GM12892 (cell line): ENCODE data around the gene DTWD1.
"Not testable (repeated sequence)": the region's sequence is repeated elsewhere in the genome, so short reads cannot be mapped to it uniquely, and the experiment has no call there.

Source experiments
- DNase-seq: peaks from one replicate; pipeline ENCODE4 v3.0.0; 2011; ENCODE audit not compliant: insufficient read length
- FAIRE-seq: peaks from 2 replicates; lab custom pipeline; 2011; peaks lifted over from hg19 to GRCh38; lab: Jason Lieb, UNC
- POLR2A ChIP-seq: IDR thresholded peaks from 2 replicates; pipeline ENCODE4 v1.6.1; 2011; ENCODE audit warnings: low read depth, low read length, control low read depth
- POLR2AphosphoS5 ChIP-seq: IDR thresholded peaks from 2 replicates; pipeline ENCODE4 v1.6.1; 2011; ENCODE audit warnings: low read depth, low read length, control low read depth
- TAF1 ChIP-seq: IDR thresholded peaks from 2 replicates; pipeline ENCODE4 v1.6.1; 2011; ENCODE audit warnings: low read depth, mild to moderate bottlenecking, control low read depth, low read length, borderline replicate concordance

The DTWD1 gene

GRCh38 chr15:49650676-49651075, 29.8 kb downstream of the DTWD1 start:
- DNase-seq (no peak), FAIRE-seq (no peak)
- TF ChIP-seq POLR2A (no peak), POLR2AphosphoS5 (no peak), TAF1 (no peak)

- DNase-seq (no peak), FAIRE-seq (no peak)
- TF ChIP-seq POLR2A (no peak), TAF1 (no peak), POLR2AphosphoS5 (no peak)
Observed at GRCh38 chr15:49652922-49653321, 32.1 kb downstream of the DTWD1 start.

- FAIRE-seq (no peak), DNase-seq (no peak)
Observed at GRCh38 chr15:49656734-49657133, 35.9 kb downstream of the DTWD1 start.

GRCh38 chr15:49664716-49665115, 43.9 kb downstream of the DTWD1 start:
- no peak for FAIRE-seq
- DNase-seq: no peak
- no peak for TF ChIP-seq TAF1
- no peak for TF ChIP-seq POLR2A
- no peak for TF ChIP-seq POLR2AphosphoS5

More at GRCh38 chr15:49656734-49657133, 35.9 kb downstream of the DTWD1 start:
- TF ChIP-seq POLR2A (no peak), POLR2AphosphoS5 (no peak), TAF1 (no peak)

GRCh38 chr15:49666486-49666885, 45.6 kb downstream of the DTWD1 start:
- DNase-seq, FAIRE-seq: not testable (repeated sequence)

- DNase-seq: no peak
- no peak for TF ChIP-seq POLR2A
- TF ChIP-seq TAF1: no peak
- no peak for TF ChIP-seq POLR2AphosphoS5
- FAIRE-seq: no peak
Observed at GRCh38 chr15:49669288-49669687, 48.4 kb downstream of the DTWD1 start.

GRCh38 chr15:49673861-49674260, 53.0 kb downstream of the DTWD1 start:
- DNase-seq (no peak), FAIRE-seq (no peak)
- TF ChIP-seq POLR2AphosphoS5 (no peak), POLR2A (no peak), TAF1 (no peak)

- TF ChIP-seq POLR2AphosphoS5 (no peak), TAF1 (no peak), POLR2A (no peak)
- DNase-seq: no peak
- FAIRE-seq: no peak
Observed at GRCh38 chr15:49674370-49674769, 53.5 kb downstream of the DTWD1 start.

GRCh38 chr15:49675041-49675440, 54.2 kb downstream of the DTWD1 start:
- FAIRE-seq (no peak), DNase-seq (no peak)
- TF ChIP-seq POLR2AphosphoS5 (no peak), POLR2A (no peak), TAF1 (no peak)

GRCh38 chr15:49678655-49679054, 57.8 kb downstream of the DTWD1 start:
- DNase-seq (no peak), FAIRE-seq (no peak)
- TF ChIP-seq POLR2AphosphoS5: no peak
- TF ChIP-seq POLR2A: no peak
- no peak for TF ChIP-seq TAF1

GRCh38 chr15:49686599-49686998, 65.8 kb downstream of the DTWD1 start:
- no peak for DNase-seq
- TF ChIP-seq POLR2A: no peak
- TF ChIP-seq POLR2AphosphoS5: no peak
- no peak for TF ChIP-seq TAF1
- no peak for FAIRE-seq

- FAIRE-seq (no peak), DNase-seq (no peak)
- TF ChIP-seq TAF1: no peak
- no peak for TF ChIP-seq POLR2AphosphoS5
- no peak for TF ChIP-seq POLR2A
Observed at GRCh38 chr15:49688135-49688790, 67.4 kb downstream of the DTWD1 start.

- FAIRE-seq (no peak), DNase-seq (no peak)
- TF ChIP-seq POLR2A (no peak), POLR2AphosphoS5 (no peak), TAF1 (no peak)
Observed at GRCh38 chr15:49692514-49693090, 71.8 kb downstream of the DTWD1 start.

GRCh38 chr15:49693498-49693897, 72.7 kb downstream of the DTWD1 start:
- no peak for FAIRE-seq
- TF ChIP-seq TAF1 (no peak), POLR2A (no peak), POLR2AphosphoS5 (no peak)
- no peak for DNase-seq
